ENCODE data around the gene SH2D3C.
"Not testable (repeated sequence)": the region's sequence is repeated elsewhere in the genome, so short reads cannot be mapped to it uniquely, and the experiment has no call there.

The SH2D3C gene

GRCh38 chr9:127785023-127785932 lies 6.8 kb upstream of the SH2D3C start:
- peak; percentile 87 for DNase-seq

DNA sequence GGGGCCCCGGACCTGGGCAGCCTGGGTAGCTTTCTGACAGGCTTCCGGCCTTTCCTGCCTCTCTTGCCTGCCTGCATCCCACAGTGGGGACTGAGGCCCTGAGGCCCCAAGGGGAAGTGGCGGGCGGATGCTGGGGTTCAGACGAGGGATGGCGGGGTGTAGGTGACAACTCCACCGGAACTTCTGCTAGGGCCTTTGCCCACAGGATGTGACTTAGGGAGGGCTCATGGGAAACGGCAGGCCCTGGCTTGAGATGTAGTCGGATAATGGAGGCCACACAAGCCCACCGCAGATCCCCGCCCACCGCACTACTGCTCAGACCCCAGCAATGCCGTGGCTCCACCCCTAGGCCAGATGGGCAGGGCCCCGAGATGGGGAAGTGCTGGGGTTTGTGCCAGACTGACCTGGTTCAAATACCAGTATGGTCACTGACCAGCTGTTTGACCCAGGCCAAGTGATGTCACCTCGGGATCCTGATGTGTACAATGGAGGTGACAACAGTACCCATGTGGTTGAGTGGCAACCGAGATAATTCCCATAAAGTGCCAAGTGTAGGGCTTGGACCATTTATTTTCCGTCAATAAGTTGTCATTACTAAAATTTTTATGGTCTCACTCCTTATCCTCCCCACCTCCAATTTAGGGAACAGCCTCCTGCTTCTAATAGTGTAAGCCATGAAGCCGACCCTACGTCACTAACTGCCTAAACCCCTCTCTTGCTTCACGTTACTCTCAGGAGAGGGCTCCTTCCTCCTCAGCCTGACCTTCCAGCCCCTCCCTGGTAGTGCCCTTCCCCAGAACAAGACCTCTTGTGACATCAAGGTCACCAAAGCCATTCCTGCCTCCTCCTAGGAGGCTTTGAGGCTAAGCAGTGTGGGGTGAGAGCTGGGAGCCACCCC lies 4.9 kb upstream of the SH2D3C start:
- DNase-seq, result peak; percentile 76

GRCh38 chr9:127781806-127782205 lies 3.3 kb upstream of the SH2D3C start:
- DNase-seq, result no peak

DNA sequence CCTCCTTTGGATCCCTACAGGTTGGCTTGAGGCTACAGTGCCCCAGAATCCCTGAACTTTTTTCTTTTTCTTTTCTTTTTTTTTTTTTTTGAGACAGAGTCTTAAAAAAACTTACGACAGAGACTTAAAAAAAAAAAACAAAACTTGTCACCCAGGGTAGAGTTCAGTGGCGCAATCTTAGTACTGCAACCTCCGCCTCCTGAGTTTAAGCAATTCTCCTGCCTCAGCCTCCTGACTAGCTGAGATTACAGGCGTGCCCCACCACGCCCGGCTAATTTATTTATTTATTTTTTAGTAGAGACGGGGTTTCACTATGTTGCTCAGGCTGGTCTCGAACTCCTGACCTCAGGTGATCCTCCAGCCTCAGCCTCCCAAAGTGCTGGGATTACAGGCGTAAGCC lies 2.4 kb upstream of the SH2D3C start:
- DNase-seq, result not testable (repeated sequence)

- no peak for DNase-seq
Measured at GRCh38 chr9:127780126-127780885, 1.8 kb upstream of the SH2D3C start.

- DNase-seq, result peak; percentile 42
Measured at GRCh38 chr9:127779136-127779981, 893 bp upstream of the SH2D3C start.

- DNase-seq, result peak; percentile 17
Measured at GRCh38 chr9:127777368-127777980, 992 bp downstream of the SH2D3C start.

GRCh38 chr9:127776924-127777289 lies 1.6 kb downstream of the SH2D3C start:
- DNase-seq, result no peak

GRCh38 chr9:127776195-127776923 lies 2.1 kb downstream of the SH2D3C start:
- DNase-seq, result peak; percentile 77

DNA sequence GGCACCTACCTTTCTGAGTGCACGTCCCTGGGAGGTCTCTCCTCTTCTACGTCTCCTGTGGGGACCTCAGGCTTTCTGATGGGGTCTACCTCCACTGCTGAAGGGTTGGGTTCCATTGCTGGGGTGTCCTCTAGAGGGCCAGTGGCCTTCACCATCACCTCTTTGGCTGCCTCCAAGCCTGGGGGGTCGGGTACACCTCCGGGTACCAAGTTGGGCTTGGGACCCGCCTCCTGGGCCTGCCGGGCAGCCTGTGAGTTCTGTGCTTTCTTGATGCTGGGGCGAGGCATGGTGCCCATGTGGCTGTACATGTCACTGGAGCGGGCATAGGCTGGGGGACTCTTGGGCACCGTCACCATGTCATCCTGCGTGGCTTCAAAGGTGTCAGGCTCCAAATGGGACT lies 4.5 kb downstream of the SH2D3C start:
- no peak for DNase-seq

- no peak for DNase-seq
Measured at GRCh38 chr9:127773272-127773671, 5.2 kb downstream of the SH2D3C start.

GRCh38 chr9:127772603-127773002 lies 5.9 kb downstream of the SH2D3C start:
- no peak for DNase-seq

- DNase-seq, result no peak
Measured at GRCh38 chr9:127771570-127772189, 6.8 kb downstream of the SH2D3C start.

DNA sequence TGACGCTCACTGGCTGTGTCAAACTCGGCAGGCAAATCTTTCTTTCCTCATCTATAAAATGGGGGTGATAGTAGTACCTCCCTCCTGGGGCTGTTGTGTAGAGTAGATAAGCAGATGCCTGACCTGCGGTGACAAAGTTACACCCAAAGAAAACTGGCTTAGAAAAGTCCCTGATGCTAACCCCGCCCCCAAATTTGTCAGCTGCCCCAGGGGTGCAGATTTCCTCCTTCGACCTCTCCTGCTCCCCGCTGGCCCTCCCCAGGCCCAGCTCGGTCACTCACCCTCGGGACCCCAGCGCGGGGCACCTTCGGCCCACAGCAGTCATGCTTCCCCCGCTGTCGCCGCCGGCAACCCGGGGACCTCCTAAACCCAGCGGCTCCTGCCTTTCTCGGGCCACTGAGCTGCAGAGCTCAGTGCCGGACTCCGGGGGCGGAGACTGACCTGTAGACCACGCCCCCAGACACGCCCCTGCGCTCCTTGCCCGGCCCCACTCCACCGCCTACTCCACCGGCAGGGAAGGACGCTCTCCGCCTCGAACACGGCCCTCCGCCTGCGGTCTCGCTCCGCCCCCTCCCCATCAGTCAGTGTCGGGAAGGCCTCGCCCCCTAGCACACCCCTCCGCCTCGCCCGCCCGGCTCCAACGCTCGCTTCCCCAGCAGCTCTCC lies 7.4 kb downstream of the SH2D3C start:
- DNase-seq, result peak; percentile 94

GRCh38 chr9:127770583-127770904 lies 7.9 kb downstream of the SH2D3C start:
- no peak for DNase-seq

GRCh38 chr9:127769929-127770582 lies 8.4 kb downstream of the SH2D3C start:
- no peak for DNase-seq

DNA sequence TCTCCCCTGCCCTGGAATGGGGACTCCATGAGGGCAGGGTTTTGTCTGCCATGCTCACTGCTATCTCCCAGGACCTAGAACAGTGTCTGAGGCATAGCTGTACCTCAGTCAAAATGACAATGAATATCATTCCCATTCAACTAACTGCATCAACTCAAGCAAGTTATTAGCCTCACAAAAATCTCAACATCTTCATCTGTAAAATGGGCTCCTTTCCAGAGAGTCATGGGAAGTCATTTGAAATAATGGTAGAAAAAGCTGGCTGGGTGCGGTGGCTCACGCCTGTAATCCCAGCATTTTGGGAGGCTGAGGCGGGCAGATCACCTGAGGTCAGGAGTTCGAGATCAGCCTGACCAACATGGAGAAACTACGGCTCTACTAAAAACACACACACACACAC lies 9.4 kb downstream of the SH2D3C start:
- DNase-seq, result no peak

DNA sequence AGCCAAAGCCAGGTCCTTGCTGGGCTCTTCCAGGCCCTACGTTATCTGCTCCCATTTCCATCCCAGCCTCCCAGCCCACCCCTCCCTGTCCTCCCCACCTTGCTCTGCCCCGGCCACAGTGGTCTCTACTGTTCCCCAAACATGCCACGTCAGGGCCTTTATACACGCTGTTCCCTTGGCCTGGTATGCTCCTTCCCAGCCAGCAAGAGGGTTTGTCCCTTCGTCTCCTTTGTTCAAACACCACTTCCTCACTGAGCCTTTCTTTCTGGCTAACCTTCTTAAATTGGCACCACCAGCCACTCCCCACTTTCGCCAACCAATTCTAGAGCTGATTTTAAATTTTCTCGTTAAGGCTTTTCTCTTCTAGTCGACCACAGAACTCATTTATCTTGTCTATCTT lies 9.8 kb downstream of the SH2D3C start:
- DNase-seq, result no peak

DNA sequence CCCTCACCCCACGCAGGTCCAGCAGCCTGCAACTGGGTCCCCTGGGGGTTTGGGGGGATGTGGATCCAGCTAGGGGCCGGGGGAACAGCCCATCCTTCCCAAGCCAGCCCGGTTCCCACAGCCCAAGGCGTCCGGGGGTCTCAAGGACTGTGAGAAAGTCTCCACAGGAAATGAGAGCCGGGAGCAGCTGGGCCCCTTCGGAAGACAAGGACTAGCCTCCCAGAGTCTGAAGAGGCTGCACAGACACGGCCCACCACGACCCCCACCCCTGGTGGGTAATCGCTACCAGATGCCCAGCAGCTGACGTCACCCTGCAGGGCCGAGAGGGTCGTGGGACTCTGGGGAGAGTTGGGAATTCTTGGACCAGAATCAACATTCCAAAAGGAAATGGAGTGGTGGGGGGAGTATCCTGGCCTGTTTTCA lies 10.5 kb downstream of the SH2D3C start:
- no peak for DNase-seq
